ENCODE data around the gene NPHP1. TPM values are rescaled to one million over a fixed set of nuclear protein-coding genes. Genes with fewer than 3 reads are reported as not detected.

Gene NPHP1
- total RNA-seq, 1 experiment from 2014 or later: 4.7 TPM

GRCh38 chr2:110120171-110121051, 84.4 kb downstream of the NPHP1 start:
- Histone ChIP-seq H4K20me1 (ENCODE audit: insufficient read depth) (no peaks in the 10 kb centered on the region), H3K36me3 (ENCODE audit: control insufficient read depth in 1 of 2, insufficient read depth in 2 of 2, low read length in 2 of 2) (no peaks in the 10 kb centered on the region), H3K9ac (ENCODE audit: low read length) (no peak overlapping the region), H3K4me2 (ENCODE audit: low read length) (peak overlapping the region; percentile 43), H3K79me2 (ENCODE audit: insufficient read depth, low read length) (peaks cover 9% of the 10 kb centered on the region), H3K9me3 (ENCODE audit: control insufficient read depth in 1 of 2, insufficient read depth in 1 of 2, low read depth in 1 of 2, low read length in 2 of 2) (no peaks in the 10 kb centered on the region), H3K9me2 (ENCODE audit: insufficient read depth) (no peaks in the 10 kb centered on the region), H3K27me3 (ENCODE audit: insufficient read depth, low read length) (no peaks in the 10 kb centered on the region), H3K4me1 (ENCODE audit: control insufficient read depth in 1 of 2, insufficient read depth in 2 of 2, low read length in 2 of 2) (peaks cover 24 to 60% of the 10 kb centered on the region in 2 experiments), H3K27ac (ENCODE audit: low read depth, low read length) (no peak overlapping the region), H2AFZ (ENCODE audit: low read depth, low read length, poor library complexity, severe bottlenecking) (no peak overlapping the region), H3K4me3 (replicated peaks in 1 of 2; ENCODE audit: low read depth in 1 of 2, low read length in 2 of 2) (no peak overlapping the region)
- BruUV-seq (replicated peaks): no TSS peak
- TF ChIP-seq ZBTB33 (IDR thresholded peaks at IDR 0.05; ENCODE audit: extremely low read depth, insufficient replicate concordance, low read length): no peak
- TF ChIP-seq TCF7L2 (IDR thresholded peaks at IDR 0.05; ENCODE audit: borderline replicate concordance, extremely low read depth, insufficient read depth, insufficient read length): no peak
- no peak for TF ChIP-seq EGR1 (IDR thresholded peaks at IDR 0.05; ENCODE audit: low read depth)
- TF ChIP-seq EZH2 (IDR thresholded peaks at IDR 0.05): no peak
- no peak for TF ChIP-seq RAD21 (IDR thresholded peaks at IDR 0.05; ENCODE audit: low read depth)
- TF ChIP-seq, protein P1, sequence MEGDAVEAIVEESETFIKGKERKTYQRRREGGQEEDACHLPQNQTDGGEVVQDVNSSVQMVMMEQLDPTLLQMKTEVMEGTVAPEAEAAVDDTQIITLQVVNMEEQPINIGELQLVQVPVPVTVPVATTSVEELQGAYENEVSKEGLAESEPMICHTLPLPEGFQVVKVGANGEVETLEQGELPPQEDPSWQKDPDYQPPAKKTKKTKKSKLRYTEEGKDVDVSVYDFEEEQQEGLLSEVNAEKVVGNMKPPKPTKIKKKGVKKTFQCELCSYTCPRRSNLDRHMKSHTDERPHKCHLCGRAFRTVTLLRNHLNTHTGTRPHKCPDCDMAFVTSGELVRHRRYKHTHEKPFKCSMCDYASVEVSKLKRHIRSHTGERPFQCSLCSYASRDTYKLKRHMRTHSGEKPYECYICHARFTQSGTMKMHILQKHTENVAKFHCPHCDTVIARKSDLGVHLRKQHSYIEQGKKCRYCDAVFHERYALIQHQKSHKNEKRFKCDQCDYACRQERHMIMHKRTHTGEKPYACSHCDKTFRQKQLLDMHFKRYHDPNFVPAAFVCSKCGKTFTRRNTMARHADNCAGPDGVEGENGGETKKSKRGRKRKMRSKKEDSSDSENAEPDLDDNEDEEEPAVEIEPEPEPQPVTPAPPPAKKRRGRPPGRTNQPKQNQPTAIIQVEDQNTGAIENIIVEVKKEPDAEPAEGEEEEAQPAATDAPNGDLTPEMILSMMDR (IDR thresholded peaks at IDR 0.05 in 2 of 3, conservative IDR thresholded peaks at IDR 0.05 in 1 of 3; ENCODE audit: borderline replicate concordance in 1 of 3, insufficient read depth in 1 of 3, low read depth in 2 of 3, low read length in 2 of 3): no peak
- TF ChIP-seq EZH2phosphoT487 (IDR thresholded peaks at IDR 0.05; ENCODE audit: borderline replicate concordance): no peak
- no peak for TF ChIP-seq POLR2AphosphoS5 (IDR thresholded peaks at IDR 0.05; ENCODE audit: low read depth, low read length)
- TF ChIP-seq, protein P2, sequence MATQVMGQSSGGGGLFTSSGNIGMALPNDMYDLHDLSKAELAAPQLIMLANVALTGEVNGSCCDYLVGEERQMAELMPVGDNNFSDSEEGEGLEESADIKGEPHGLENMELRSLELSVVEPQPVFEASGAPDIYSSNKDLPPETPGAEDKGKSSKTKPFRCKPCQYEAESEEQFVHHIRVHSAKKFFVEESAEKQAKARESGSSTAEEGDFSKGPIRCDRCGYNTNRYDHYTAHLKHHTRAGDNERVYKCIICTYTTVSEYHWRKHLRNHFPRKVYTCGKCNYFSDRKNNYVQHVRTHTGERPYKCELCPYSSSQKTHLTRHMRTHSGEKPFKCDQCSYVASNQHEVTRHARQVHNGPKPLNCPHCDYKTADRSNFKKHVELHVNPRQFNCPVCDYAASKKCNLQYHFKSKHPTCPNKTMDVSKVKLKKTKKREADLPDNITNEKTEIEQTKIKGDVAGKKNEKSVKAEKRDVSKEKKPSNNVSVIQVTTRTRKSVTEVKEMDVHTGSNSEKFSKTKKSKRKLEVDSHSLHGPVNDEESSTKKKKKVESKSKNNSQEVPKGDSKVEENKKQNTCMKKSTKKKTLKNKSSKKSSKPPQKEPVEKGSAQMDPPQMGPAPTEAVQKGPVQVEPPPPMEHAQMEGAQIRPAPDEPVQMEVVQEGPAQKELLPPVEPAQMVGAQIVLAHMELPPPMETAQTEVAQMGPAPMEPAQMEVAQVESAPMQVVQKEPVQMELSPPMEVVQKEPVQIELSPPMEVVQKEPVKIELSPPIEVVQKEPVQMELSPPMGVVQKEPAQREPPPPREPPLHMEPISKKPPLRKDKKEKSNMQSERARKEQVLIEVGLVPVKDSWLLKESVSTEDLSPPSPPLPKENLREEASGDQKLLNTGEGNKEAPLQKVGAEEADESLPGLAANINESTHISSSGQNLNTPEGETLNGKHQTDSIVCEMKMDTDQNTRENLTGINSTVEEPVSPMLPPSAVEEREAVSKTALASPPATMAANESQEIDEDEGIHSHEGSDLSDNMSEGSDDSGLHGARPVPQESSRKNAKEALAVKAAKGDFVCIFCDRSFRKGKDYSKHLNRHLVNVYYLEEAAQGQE (IDR thresholded peaks at IDR 0.05; ENCODE audit: low read depth): no peak
- TF ChIP-seq FOSL1 (IDR thresholded peaks at IDR 0.05; ENCODE audit: low read depth): no peak
- no peak for TF ChIP-seq ZNF274 (IDR thresholded peaks at IDR 0.05; ENCODE audit: low read depth, low read length)
- TF ChIP-seq, protein P3, sequence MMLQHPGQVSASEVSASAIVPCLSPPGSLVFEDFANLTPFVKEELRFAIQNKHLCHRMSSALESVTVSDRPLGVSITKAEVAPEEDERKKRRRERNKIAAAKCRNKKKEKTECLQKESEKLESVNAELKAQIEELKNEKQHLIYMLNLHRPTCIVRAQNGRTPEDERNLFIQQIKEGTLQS (IDR thresholded peaks at IDR 0.05): no peak
- ChIA-PET CTCF (no interaction called here), POLR2A (no interaction called here), RAD21 (ENCODE audit: low non-redundant PET in 1 of 2, low total read pairs in 2 of 2, uncharacterized antibody in 2 of 2, unreplicated experiment in 2 of 2) (no interaction called here)
- DNase-seq (ENCODE audit: low read depth, low spot score) (no peak), ATAC-seq (no peak)
- intact Hi-C loops (cut with micrococcal nuclease): no loop called here
